HEK293 (cell line): ENCODE results near the gene PTPRG.
A peak's percentile ranks its signal among the peaks of the same experiment; 100 is the strongest.

ENCODE experiments used
- CTCF ChIA-PET: fragments of 350-600 bp; formaldehyde crosslinking; extraction: SDS; loops from one replicate; lab custom pipeline; 2021; ENCODE audit warnings: antibody characterized with exemption; lab: Yijun Ruan, JAX
- POLR2A ChIA-PET: fragments of 300-600 bp; formaldehyde crosslinking; extraction: SDS; loops from one replicate; lab custom pipeline; 2020; ENCODE audit warnings: antibody characterized with exemption, inconsistent platforms; lab: Yijun Ruan, JAX
- H3K27ac ChIP-seq: fragments of 200-500 bp; sonication (Bioruptor generic); 2 replicates; pipeline ENCODE4 v1.5.1; 2014; ENCODE audit warnings: low read depth, low read length, control low read depth, inconsistent platforms; ENCODE audit errors: extremely low read depth
- H3K36me3 ChIP-seq, 2 experiments: fragments of 200-500 bp in 1 of 2; sonication (Bioruptor generic) in 1 of 2; 1 replicate in 1 of 2; 2 replicates in 1 of 2; pipeline ENCODE4 v1.5.1; 2014 to 2017; ENCODE audit warnings: inconsistent platforms in 2 of 2, low read length in 2 of 2; ENCODE audit not compliant: control insufficient read depth in 2 of 2, insufficient read depth in 1 of 2
- H3K4me1 ChIP-seq: fragments of 200-500 bp; sonication (Bioruptor generic); 2 replicates; pipeline ENCODE4 v1.5.1; 2014; ENCODE audit warnings: mild to moderate bottlenecking, low read length, inconsistent platforms; ENCODE audit not compliant: control insufficient read depth, insufficient read depth
- H3K4me3 ChIP-seq: 2 replicates; pipeline ENCODE4 v1.5.1; 2011; ENCODE audit warnings: low read depth, mild to moderate bottlenecking, control low read depth, low read length, moderate library complexity
- H3K9me3 ChIP-seq: fragments of 200-500 bp; sonication (Bioruptor generic); 2 replicates; pipeline ENCODE4 v1.5.1; 2014; ENCODE audit warnings: low read depth, low read length, inconsistent platforms; ENCODE audit not compliant: control insufficient read depth, insufficient read depth
- BCL11B ChIP-seq: fragments of 450-650 bp; formaldehyde crosslinking; IDR thresholded peaks from 2 replicates; pipeline ENCODE4 v1.5.1; 2016; ENCODE audit warnings: low read depth, missing biosample characterization, missing genetic modification characterization
- GFI1B ChIP-seq: fragments of 450-650 bp; formaldehyde crosslinking; IDR thresholded peaks from 2 replicates; pipeline ENCODE4 v1.5.1; 2016; ENCODE audit warnings: missing biosample characterization, missing genetic modification characterization
- GLIS2 ChIP-seq: fragments of 450-650 bp; formaldehyde crosslinking; IDR thresholded peaks from 2 replicates; pipeline ENCODE4 v1.5.1; 2016; ENCODE audit warnings: missing biosample characterization, missing genetic modification characterization
- KLF1 ChIP-seq: fragments of 450-650 bp; formaldehyde crosslinking; IDR thresholded peaks from 2 replicates; pipeline ENCODE4 v1.5.1; 2016; ENCODE audit warnings: missing biosample characterization, missing genetic modification characterization
- KLF7 ChIP-seq: fragments of 450-650 bp; formaldehyde crosslinking; IDR thresholded peaks from 2 replicates; pipeline ENCODE4 v1.5.1; 2016; ENCODE audit warnings: missing biosample characterization, missing genetic modification characterization, borderline replicate concordance
- ZFP3 ChIP-seq: fragments of 450-650 bp; formaldehyde crosslinking; IDR thresholded peaks from 2 replicates; pipeline ENCODE4 v1.5.1; 2016; ENCODE audit warnings: low read depth, missing biosample characterization, missing genetic modification characterization
- ZNF112 ChIP-seq: fragments of 450-650 bp; formaldehyde crosslinking; IDR thresholded peaks from 2 replicates; pipeline ENCODE4 v1.5.0; 2017; ENCODE audit warnings: missing biosample characterization, missing genetic modification characterization
- ZNF16 ChIP-seq: fragments of 450-650 bp; formaldehyde crosslinking; IDR thresholded peaks from 2 replicates; pipeline ENCODE4 v1.5.1; 2016; ENCODE audit warnings: low read depth, missing biosample characterization, missing genetic modification characterization
- ZNF223 ChIP-seq: fragments of 450-650 bp; formaldehyde crosslinking; IDR thresholded peaks from 2 replicates; pipeline ENCODE4 v1.5.1; 2016; ENCODE audit warnings: missing biosample characterization, missing genetic modification characterization
- ZNF335 ChIP-seq: fragments of 450-650 bp; formaldehyde crosslinking; conservative IDR thresholded peaks from 2 replicates; pipeline ENCODE4 v1.5.1; 2016; ENCODE audit warnings: missing biosample characterization, missing genetic modification characterization
- ZNF548 ChIP-seq: fragments of 450-650 bp; formaldehyde crosslinking; IDR thresholded peaks from 2 replicates; pipeline ENCODE4 v1.5.1; 2016; ENCODE audit warnings: missing biosample characterization, missing genetic modification characterization
- TF ChIP-seq, protein P1 (sequence below): fragments of 450-650 bp; IDR thresholded peaks from 2 replicates; pipeline ENCODE4 v1.5.1; 2018; ENCODE audit warnings: missing biosample characterization, missing genetic modification characterization
- TF ChIP-seq, protein P2 (sequence below): fragments of 450-650 bp; formaldehyde crosslinking; IDR thresholded peaks from 2 replicates; pipeline ENCODE4 v1.5.1; 2017; ENCODE audit warnings: missing biosample characterization, missing genetic modification characterization
- TF ChIP-seq, protein P3 (sequence below): fragments of 450-650 bp; formaldehyde crosslinking; IDR thresholded peaks from 2 replicates; pipeline ENCODE4 v1.5.1; 2017; ENCODE audit warnings: missing biosample characterization, missing genetic modification characterization
- TF ChIP-seq, protein P4 (sequence below): fragments of 450-650 bp; formaldehyde crosslinking; IDR thresholded peaks from 2 replicates; pipeline ENCODE4 v1.5.1; 2017; ENCODE audit warnings: missing biosample characterization, missing genetic modification characterization

The PTPRG gene

DNA sequence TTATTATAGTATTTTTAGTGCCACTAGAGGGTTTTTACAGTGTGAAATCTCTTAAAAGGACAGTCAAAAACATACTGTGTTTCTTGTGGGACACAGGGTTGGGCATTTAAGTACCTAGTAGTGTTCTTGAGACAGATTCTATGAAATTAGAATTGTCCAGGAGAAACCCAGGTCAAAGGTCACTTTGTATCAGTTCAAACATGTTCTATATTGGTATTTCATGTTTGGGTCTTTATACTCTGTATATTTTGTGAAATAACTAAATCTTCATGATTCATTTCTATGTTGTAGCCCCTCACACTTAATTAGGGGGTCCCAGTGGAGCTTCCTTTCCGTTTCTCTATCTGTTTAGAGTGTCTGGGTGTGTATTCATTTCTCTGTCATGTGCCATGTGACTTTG, 171.6 kb downstream of the PTPRG start:
- H3K27ac ChIP-seq, result no peak overlapping the region
- no peaks in the 10 kb centered on the region for H3K9me3 ChIP-seq
- peaks cover 17% of the 10 kb centered on the region for H3K4me1 ChIP-seq
- H3K36me3 ChIP-seq, result no peaks in the 10 kb centered on the region
- ChIA-PET CTCF (interaction anchor here (0.6 kb wide), 1 partner anchor 1192 kb away, joined by 3 read pairs; no protein-coding TSS in a partner anchor), POLR2A (no interaction called here)
- no peak for TF ChIP-seq ZNF112 (tag by site-specific recombination)
- no peak for TF ChIP-seq GFI1B (tag by site-specific recombination)
- no peak for TF ChIP-seq BCL11B (tag by site-specific recombination)
- TF ChIP-seq, protein P1, sequence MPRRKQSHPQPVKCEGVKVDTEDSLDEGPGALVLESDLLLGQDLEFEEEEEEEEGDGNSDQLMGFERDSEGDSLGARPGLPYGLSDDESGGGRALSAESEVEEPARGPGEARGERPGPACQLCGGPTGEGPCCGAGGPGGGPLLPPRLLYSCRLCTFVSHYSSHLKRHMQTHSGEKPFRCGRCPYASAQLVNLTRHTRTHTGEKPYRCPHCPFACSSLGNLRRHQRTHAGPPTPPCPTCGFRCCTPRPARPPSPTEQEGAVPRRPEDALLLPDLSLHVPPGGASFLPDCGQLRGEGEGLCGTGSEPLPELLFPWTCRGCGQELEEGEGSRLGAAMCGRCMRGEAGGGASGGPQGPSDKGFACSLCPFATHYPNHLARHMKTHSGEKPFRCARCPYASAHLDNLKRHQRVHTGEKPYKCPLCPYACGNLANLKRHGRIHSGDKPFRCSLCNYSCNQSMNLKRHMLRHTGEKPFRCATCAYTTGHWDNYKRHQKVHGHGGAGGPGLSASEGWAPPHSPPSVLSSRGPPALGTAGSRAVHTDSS (tag by site-specific recombination), result no peak
- TF ChIP-seq, protein P2, sequence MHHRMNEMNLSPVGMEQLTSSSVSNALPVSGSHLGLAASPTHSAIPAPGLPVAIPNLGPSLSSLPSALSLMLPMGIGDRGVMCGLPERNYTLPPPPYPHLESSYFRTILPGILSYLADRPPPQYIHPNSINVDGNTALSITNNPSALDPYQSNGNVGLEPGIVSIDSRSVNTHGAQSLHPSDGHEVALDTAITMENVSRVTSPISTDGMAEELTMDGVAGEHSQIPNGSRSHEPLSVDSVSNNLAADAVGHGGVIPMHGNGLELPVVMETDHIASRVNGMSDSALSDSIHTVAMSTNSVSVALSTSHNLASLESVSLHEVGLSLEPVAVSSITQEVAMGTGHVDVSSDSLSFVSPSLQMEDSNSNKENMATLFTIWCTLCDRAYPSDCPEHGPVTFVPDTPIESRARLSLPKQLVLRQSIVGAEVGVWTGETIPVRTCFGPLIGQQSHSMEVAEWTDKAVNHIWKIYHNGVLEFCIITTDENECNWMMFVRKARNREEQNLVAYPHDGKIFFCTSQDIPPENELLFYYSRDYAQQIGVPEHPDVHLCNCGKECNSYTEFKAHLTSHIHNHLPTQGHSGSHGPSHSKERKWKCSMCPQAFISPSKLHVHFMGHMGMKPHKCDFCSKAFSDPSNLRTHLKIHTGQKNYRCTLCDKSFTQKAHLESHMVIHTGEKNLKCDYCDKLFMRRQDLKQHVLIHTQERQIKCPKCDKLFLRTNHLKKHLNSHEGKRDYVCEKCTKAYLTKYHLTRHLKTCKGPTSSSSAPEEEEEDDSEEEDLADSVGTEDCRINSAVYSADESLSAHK, result no peak
- no peak overlapping the region for H3K4me3 ChIP-seq

DNA sequence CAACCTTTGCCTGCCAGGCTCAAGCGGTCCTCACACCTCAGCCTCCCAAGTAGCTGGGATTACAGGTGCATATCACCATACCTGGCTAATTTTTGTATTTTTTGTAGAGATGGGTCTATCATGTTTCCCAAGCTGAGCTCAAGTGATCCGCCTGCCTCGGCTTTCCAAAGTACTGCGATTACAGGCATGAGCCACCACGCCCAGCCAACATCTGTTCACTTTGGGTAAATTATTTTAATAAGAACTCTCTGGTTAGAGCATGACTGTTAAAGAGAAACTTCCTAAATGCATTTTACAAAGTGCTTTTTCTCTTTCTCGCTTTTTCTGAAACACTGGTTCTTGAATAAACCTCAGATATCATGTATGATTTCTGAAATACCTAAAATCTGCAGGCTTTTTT, 172.5 kb downstream of the PTPRG start:
- no peak overlapping the region for H3K27ac ChIP-seq
- POLR2A ChIA-PET, result no interaction called here
- CTCF ChIA-PET, result no interaction called here
- TF ChIP-seq ZNF223 (tag by site-specific recombination) (no peak), KLF7 (tag by site-specific recombination) (no peak), ZNF548 (tag by site-specific recombination) (no peak), GLIS2 (tag by site-specific recombination) (no peak), KLF1 (0 out of 2 replicates have a peak, but pooled peaks have one; percentile 9), ZNF335 (tag by site-specific recombination) (peak; percentile 49), ZNF16 (tag by site-specific recombination) (no peak), ZFP3 (tag by site-specific recombination) (no peak)
- TF ChIP-seq, protein P3, sequence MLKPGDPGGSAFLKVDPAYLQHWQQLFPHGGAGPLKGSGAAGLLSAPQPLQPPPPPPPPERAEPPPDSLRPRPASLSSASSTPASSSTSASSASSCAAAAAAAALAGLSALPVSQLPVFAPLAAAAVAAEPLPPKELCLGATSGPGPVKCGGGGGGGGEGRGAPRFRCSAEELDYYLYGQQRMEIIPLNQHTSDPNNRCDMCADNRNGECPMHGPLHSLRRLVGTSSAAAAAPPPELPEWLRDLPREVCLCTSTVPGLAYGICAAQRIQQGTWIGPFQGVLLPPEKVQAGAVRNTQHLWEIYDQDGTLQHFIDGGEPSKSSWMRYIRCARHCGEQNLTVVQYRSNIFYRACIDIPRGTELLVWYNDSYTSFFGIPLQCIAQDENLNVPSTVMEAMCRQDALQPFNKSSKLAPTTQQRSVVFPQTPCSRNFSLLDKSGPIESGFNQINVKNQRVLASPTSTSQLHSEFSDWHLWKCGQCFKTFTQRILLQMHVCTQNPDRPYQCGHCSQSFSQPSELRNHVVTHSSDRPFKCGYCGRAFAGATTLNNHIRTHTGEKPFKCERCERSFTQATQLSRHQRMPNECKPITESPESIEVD, result peak; percentile 11; the same call in 1 of the 2 replicates
- TF ChIP-seq, protein P4, sequence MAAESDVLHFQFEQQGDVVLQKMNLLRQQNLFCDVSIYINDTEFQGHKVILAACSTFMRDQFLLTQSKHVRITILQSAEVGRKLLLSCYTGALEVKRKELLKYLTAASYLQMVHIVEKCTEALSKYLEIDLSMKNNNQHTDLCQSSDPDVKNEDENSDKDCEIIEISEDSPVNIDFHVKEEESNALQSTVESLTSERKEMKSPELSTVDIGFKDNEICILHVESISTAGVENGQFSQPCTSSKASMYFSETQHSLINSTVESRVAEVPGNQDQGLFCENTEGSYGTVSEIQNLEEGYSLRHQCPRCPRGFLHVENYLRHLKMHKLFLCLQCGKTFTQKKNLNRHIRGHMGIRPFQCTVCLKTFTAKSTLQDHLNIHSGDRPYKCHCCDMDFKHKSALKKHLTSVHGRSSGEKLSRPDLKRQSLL (tag by site-specific recombination), result no peak
- TF ChIP-seq, all 188 proteins: peak for 3
- no peaks in the 10 kb centered on the region for H3K36me3 ChIP-seq
- H3K9me3 ChIP-seq, result no peaks in the 10 kb centered on the region
- H3K4me3 ChIP-seq, result no peak overlapping the region
- H3K4me1 ChIP-seq, result peaks cover 15% of the 10 kb centered on the region
